EL (cell line): ENCODE measurements around the gene ICAM4.
"Not testable (repeated sequence)": the region's sequence is repeated elsewhere in the genome, so short reads cannot be mapped to it uniquely, and the experiment has no call there.

ENCODE experiments used
- DNase-seq: peaks from one replicate; pipeline ENCODE4 v3.0.0-alpha.2; 2016

ICAM4 gene, protein sequence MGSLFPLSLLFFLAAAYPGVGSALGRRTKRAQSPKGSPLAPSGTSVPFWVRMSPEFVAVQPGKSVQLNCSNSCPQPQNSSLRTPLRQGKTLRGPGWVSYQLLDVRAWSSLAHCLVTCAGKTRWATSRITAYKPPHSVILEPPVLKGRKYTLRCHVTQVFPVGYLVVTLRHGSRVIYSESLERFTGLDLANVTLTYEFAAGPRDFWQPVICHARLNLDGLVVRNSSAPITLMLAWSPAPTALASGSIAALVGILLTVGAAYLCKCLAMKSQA

DNA sequence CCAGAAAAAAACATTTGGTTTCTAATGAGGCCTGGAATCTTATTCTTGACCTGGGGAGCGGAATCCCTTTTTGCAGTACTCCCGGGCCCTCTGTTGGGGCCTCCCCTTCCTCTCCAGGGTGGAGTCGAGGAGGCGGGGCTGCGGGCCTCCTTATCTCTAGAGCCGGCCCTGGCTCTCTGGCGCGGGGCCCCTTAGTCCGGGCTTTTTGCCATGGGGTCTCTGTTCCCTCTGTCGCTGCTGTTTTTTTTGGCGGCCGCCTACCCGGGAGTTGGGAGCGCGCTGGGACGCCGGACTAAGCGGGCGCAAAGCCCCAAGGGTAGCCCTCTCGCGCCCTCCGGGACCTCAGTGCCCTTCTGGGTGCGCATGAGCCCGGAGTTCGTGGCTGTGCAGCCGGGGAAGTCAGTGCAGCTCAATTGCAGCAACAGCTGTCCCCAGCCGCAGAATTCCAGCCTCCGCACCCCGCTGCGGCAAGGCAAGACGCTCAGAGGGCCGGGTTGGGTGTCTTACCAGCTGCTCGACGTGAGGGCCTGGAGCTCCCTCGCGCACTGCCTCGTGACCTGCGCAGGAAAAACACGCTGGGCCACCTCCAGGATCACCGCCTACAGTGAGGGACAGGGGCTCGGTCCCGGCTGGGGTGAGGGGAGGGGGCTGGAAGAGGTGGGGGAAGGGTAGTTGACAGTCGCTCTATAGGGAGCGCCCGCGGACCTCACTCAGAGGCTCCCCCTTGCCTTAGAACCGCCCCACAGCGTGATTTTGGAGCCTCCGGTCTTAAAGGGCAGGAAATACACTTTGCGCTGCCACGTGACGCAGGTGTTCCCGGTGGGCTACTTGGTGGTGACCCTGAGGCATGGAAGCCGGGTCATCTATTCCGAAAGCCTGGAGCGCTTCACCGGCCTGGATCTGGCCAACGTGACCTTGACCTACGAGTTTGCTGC is at the start of gene ICAM4:
TSS of gene ICAM4 (plus strand) at position 153 of the 935 bp plus-strand sequence. CDS start at position 211, 58 bp downstream.
- DNase-seq = peak; percentile 30

DNA sequence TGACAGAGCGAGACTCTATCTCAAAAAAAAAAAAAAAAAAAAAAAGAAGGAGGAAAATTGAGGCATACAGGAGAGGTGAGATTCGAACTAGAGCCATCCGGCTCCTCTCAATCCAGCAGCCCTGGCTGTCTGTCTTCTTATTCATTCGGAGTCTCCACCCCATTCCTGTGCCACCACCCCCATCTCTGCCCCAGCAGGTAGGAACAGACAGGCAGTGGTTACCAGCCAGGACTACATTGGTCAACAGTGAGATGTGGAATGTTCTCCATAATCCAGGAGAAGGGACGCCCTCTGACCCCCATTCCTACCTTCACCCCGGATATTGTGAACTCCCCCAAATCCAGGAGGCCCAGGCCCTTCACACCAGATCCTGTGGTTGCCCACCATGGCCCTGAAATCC is 49.1 kb upstream of the ICAM4 start:
- no peak for DNase-seq

DNA sequence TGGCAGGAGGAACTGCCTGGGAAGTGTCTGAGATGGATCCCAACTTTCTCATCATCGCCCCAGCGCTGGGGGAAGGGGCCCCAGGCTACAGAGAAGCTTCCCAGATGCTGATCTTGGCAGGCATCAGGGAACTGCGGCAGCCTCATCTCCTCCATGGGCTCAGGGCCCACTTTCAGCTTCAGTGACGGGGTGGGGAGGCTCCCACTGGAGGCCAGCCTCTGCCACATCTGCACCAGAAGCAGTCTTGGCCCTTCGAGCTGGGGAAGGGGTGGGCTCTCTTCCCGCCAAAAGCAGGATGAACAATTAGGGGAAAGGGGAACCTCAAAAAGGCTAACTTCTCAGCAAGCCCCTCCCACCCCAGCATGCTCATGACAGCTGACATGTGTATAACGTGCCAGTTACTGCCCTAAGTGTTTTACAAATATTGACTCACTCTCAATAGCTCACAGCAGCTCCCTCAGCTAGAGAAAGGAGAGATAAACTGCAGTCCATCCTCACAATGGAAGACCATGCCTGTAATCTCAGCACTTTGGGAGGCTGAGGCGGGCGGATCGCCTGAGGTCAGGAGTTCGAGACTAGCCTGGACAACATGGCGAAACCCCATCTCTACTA is 48.5 kb upstream of the ICAM4 start:
- DNase-seq = peak; percentile 31

DNA sequence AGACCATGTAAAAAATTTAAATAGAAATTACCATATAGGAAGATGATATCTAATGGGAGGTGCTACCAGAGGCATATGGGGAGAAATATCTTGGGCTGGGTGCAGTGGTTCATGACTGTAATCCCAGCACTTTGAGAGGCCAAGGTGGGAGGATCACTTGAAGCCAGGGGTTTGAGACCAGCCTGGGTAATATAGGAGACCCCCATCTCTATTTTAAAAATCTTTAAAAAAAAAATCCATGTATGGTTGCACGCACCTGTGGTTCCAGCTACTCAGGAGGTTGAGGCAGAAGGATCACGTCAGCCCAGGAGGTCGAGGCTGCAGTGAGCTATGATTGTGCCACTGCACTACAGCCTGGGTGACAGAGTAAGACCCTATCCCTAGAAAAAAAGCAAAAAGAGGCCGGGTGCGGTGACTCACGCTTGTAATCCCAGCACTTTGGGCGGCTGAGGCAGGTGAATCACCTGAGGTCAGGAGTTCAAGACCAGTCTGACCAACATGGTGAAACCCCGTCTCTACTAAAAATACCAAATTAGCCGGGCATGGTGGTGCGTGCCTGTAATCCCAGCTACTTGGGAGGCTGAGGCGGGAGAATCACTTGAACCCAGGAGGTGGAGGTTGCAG is 44.8 kb upstream of the ICAM4 start:
- not testable (repeated sequence) for DNase-seq

DNA sequence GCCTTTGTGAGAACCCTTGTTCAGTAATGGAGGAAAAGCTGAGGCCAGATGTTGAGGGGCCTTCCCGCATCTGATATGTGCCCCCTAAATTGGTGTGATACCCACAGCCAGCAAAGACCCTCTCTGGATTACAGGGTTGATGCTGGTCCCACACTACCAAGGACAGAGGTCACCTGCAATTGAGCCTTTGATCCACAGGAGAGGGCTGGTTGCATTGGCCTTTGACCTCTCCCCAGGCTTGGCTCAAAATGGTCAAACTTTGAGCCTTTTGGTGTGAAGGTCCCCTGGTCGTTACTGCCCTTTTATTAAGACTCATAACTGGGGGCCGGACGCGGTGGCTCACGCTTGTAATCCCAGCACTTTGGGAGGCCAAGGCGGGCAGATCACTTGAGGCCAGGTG is 43.1 kb upstream of the ICAM4 start:
- DNase-seq = no peak

DNA sequence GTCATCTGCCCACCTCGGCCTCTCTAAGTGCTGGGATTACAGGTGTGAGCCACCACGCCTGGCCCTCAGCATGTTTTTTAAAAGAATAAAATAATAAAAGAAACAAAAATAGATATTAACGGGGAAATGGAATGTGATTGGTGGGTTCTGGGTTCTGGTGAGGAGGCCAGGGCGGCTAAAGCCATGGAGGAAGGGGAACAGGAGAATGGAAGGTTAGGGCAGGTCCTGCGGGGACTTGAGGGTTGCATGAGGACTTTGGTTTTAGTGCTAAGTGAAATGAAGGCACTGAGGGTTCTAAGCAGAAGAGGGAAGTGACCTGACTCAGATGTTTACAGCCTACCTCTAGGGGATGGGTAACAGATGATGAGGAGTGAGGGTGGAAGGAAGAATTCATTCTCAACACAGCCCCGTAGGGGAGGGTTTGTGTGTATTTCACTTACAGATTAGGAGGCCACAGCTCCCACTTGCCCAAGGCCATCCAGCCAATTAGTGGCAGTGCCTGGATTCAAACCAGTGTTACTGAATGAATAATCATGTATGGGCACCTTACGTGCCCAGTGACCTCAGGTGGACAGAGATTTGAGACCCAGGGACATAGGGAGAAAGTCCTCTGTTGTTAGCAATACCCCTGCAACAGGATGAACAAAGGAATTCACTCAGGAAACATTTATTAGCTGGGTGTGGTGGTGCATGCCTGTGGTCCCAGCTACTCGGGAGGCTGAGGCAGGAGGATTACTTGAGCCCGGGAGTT is 41.4 kb upstream of the ICAM4 start:
- DNase-seq = no peak

DNA sequence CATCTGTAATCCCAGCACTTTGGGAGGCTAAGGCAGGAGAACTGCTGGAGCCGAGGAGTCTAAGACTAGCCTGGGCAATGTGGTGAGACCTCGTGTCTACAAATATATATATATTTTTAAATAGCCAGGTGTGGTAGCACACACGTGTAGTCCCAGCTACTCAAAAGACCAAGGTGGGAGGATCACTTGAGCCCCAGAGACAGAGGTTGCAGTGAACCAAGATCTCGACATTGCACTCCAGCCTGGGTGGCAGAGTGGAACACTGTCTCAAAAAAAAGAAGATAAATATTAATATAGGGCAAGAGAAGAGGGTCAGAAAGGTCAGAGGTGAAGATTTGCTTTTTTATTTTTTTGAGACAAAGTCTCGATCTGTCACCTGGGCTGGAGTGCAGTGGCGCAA is 40.2 kb upstream of the ICAM4 start:
- DNase-seq = no peak

DNA sequence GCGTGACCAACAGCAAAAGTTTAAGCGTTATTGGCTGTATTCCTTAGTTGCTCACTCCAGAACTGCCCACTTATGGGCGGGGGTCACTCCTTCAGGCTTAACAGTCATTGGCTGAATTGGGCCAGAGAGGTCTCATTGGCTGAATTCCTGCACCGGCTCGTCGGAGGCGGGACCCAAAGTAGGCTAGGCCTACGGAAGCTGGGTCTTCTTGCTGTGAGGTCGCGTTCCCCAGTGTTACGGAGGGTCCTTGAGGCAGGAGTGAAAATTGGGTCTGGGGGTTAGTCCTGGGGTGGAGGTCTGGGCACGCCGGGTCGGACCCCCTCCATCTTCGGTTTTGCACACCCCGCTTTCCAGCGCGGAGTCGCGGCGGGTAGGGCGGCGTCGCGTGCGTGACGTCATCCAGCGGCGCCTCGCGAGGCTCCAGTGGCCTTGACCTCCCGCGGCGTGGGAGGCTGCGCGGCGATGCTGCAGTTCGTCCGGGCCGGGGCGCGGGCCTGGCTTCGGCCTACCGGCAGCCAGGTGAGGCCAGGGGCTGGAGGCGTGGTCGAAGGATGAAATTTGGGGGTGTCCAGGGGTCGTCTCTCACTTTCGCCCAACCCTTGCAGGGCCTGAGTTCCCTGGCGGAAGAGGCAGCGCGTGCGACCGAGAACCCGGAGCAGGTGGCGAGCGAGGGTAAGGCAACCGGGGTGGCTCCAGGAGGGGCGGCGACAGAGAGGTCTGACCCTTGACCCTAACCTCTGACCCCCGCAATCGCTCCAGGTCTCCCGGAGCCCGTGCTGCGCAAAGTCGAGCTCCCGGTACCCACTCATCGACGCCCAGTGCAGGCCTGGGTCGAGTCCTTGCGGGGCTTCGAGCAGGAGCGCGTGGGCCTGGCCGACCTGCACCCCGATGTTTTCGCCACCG is 34.7 kb upstream of the ICAM4 start, which contains the start of gene MRPL4:
TSS of gene MRPL4 (plus strand) at position 423 of the 903 bp plus-strand sequence. CDS start at position 463, 40 bp downstream.
- peak; percentile 99 for DNase-seq

DNA sequence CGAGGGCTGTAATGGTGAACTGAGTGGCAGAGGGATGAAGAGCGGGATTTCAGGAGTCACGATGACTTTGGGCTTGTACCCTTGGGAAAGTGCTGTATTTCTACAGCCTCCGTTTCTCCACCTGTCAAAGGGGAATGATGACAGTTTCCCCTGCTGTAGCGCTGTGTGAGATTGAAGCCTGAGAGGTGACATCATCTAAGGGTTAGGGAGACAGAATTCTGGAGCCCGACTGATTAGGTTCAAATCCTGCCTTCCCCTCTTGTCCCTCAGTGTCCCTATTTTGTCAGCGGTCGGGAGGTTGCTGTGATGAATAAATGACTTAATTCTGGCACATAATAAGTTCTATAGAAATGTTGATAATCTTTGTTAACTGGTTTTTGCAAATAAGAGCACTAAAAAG is 34.0 kb upstream of the ICAM4 start:
- no peak for DNase-seq

DNA sequence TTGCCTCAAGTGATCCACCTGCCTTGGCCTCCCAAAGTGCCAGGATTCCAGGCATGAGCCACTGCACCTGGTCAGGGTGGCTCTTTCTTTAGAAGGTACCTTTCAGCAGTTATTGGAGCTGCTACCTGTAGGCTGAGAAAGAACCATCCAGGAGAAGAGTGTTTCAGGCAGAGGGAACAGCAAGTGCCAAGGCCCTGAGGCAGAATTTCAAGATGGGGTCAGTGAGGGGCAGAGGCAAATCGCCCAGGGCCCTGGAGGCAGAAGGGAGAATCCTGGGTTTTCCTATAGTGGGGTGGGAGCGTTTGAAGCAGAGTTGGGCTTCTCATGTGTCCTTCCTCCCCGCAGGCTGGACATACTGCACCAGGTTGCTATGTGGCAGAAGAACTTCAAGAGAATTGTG is 32.5 kb upstream of the ICAM4 start:
- DNase-seq = no peak

DNA sequence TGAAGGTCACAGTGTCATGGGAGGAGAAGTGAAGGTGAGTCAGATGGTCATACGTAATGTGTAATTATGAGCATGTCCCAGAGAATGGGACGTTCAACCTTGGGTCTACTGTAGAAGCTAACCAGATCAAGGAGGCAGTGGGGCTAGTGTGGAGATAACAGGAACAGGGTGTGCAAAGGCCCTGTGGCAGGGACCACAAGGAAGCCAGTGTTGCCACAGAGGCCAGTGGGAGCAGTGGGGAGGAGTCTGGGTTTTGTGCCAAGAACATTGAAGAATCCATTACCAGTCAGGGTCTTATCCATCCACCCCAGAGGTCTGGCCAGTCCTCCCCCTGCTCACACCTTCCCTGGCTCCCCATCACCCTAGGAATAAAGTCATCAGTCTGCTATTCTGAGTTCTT is 31.4 kb upstream of the ICAM4 start:
- DNase-seq = no peak

DNA sequence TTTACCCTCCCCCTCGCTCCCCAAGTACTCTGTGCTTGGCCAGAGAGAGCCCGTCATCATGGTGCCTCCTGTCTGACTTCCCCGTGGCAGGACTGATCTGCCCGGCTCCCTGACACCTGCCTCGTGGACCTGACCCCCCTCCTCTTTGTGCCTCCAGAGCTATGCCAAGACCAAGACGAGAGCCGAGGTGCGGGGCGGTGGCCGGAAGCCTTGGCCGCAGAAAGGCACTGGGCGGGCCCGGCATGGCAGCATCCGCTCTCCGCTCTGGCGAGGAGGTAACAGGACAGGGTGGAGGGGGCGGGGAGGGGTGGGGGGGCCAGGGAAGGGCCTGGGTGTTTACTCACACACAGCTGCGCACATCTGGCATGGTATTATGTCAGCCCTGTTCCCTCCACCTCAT is 30.2 kb upstream of the ICAM4 start:
- no peak for DNase-seq

DNA sequence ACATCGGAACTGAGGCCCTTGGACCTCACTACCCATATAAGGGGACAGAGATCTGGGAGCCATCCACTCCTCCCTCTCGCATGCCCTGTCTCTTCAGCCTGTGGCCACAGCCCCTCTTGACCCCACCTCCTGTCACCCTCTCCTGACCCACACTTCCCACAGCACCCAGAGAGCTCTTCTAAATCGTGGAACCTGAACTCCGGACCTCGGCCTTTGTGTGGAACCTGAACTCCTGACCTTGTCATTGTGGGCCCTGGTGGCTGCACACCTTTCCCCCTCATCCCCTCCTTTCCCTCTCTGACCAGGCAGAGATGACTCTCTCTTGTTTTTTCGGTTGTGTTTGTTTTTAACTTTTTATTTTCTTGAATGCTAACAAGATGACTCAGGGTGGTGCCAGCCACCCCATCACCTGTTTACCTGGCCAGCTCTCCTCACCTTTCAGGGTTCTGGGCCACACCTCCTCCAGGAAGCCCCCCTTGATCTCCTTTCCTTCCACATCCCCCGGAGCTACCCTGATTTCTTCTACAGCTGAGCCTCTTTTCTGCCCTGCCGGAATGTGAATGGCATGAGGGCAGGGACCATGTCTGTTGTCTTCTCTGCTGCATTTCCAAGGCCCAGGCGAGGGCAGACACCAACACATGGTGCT is 29.7 kb upstream of the ICAM4 start:
- no peak for DNase-seq

DNA sequence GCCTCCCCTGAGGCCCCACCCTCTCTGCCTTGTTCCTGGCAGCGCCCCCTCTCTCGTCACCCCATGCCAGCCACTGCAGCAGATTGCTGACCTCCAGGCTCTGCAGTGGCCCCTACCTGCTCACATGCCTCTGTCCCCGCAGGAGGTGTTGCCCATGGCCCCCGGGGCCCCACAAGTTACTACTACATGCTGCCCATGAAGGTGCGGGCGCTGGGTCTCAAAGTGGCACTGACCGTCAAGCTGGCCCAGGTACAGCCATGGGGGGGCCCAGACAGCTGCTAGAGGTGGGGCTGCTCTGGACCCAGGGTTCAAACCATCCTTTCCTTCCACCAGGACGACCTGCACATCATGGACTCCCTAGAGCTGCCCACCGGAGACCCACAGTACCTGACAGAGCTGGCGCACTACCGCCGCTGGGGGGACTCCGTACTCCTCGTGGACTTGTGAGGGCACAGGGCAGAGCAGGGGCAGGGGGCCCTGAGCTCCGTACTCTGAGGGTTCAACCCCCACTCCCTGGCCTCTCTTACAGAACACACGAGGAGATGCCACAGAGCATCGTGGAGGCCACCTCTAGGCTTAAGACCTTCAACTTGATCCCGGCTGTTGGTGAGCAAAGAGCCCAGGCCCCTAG is 28.6 kb upstream of the ICAM4 start:
- DNase-seq = no peak

DNA sequence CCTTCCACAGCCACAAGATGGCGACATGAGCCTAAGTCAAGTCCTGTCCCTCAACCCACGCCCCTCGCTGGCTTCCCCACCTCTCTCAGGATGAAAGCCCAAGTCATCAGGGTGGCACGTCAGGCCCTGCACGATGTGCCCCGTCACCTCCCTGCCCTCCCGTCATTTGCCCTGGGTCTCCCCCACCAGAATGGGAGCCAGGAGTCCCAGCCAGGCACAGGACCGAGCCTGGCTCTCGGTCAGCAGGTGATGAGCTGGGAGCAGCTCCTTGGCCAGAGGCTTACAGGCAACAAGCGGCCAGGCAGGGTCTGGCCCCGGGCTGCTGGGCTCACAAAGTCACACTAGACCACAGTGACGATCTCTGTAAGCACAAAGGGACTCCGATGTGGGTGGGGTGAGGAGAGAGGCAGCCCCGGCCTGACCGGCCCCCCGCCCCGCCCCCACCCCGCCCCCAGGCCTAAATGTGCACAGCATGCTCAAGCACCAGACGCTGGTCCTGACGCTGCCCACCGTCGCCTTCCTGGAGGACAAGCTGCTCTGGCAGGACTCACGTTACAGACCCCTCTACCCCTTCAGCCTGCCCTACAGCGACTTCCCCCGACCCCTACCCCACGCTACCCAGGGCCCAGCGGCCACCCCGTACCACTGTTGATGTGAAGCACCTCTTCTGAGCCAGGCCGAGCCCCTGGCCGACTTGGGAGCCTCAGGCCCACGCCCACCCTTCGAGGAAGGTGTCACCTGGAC is 27.4 kb upstream of the ICAM4 start:
- peak; percentile 84 for DNase-seq

DNA sequence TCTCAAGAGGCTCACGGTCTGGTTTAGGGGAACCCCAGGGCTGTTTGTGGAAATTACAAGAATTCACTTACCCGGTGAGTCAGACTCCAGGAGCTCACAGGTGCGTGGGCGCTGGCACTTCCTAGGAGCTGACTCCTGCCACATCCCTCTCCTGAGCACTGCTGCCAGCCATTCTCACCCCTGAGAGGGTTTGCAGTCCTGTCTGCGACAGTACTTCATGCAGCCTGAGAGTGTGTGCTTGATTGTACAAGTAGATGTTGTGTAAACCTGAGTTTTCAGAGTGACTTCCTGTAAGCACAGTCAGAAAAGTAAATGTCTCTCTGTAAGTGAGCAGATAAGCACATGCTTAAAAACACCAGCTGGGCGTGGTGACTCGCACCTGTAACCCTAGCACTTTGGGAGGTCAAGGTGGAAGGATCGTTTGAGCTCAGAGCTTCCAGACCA is 26.6 kb upstream of the ICAM4 start:
- DNase-seq = no peak

DNA sequence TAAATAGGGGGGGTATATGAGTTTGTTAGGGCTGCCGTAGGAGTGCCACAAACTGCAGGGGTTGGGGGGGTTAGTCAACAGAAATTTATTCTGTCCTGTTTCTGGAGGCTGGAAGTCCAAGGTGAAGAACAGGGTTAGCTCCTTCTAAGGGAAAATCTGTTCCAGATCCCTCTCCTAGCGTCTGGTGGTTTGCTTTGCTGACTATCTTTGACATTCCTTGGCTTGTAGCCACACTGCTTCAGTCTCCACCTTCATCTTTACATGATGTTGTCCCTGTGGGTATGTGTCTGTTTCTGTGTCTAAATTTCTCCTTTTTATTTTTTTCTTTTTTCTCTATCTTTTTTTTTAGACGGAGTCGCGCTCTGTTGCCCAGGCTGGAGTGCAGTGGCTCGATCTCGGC is 24.0 kb upstream of the ICAM4 start:
- DNase-seq = peak; percentile 42

DNA sequence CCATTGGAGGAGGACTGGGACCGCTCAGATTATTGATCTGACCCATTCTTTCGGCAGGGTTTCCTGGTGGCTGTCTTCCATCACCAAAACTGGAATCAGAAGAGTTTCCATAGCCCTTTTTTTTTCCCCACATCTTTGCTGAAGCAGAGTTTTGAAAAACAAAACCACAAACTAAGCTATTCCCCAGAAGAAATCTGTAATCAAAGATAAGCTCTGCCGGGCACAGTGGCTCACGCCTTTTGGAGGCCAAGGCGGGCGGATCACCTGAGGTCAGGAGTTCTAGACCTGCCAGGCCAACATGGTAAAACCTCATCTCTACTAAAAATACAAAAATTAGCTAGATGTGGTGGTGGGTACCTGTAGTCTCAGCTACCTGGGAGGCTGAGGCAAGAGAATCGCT is 20.0 kb upstream of the ICAM4 start:
- no peak for DNase-seq

DNA sequence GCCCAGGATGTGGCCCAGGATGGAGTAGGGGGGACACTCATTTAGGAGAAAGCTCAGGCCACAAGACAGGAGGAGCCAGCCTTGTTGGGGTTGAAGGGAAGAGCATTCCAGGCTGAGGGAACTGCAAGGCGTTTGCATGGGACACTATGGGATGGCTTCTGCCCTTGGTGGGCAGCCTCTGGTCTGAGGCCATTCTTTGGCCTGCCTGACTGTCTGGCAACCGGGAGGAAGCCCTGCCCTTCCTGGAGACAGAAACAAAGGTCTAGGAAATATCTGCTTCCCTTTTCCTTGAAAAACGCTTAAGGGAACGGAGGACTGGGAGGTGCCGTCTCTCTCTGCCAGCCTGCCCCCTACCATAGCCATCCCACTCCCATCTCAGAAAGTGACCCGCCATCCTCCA is 18.7 kb upstream of the ICAM4 start:
- DNase-seq = no peak
